ENCODE results near the gene TRIM5. TPM values are rescaled to one million over a fixed set of nuclear protein-coding genes. Genes with fewer than 3 reads are reported as not detected.

The TRIM5 gene, protein sequence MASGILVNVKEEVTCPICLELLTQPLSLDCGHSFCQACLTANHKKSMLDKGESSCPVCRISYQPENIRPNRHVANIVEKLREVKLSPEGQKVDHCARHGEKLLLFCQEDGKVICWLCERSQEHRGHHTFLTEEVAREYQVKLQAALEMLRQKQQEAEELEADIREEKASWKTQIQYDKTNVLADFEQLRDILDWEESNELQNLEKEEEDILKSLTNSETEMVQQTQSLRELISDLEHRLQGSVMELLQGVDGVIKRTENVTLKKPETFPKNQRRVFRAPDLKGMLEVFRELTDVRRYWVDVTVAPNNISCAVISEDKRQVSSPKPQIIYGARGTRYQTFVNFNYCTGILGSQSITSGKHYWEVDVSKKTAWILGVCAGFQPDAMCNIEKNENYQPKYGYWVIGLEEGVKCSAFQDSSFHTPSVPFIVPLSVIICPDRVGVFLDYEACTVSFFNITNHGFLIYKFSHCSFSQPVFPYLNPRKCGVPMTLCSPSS
- 57.2 and 79.3 TPM in 2 replicates for total RNA-seq

DNA sequence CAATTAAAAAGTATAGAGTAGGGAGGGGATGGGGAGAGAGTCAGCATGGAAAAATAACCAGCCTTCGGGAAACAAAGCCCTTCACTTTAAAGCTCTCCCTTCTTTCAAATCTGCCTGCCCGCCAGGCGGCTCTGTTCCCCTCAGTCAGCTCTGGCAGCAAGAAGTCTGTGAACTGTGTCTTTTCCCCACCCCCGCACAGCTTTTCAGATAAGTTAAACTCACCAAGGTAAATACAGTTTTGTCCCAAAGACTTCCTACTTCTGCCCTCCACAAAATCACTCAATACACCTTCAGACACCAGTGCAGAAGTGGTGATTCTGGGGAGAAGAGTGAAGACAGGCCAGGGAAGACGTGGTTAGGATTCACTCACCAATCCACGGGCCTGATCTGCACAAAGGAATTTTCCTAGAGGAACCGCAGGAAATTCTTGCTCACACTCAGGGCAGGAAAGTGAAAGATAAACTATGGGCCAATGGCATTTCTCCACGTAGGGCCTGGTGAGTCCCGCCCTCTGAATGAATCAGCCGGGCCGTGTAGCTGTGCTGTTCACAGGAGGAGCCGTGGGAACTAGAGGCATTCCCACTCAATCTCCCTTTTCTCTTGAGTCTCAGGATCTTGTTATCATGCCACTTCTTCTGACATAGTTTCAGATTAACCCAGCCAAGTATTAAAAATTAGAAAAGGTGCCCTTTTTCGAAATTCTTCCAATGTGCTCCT is at the start of gene TRIM5:
Gene TRIM5, minus strand, starts transcription at position 429 of the 717 bp plus-strand sequence. CDS start 4,897 bp downstream, outside the sequence.

DNA sequence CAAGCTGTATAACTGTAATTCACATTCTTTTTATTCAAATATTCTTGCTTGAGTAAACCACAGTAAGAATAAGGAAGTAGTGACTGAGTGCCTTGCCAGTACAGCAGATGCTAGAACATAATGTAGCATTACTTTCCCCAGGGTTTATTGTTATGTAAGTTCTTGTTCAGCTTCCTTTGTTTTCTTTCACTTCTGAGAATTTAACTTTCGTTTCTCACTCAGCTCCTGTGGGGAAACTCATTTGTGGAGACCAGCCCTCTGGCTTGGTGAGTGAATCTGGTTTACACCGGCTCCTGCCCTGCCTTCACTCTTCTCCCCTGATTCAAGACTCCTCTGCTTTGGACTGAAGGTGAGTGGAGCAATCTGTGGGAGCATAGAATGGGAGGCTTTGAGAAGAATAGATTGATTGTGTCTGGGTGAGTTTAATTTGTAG is 4.7 kb upstream of the TRIM5 start, which contains the start of gene TRIM22:
Gene TRIM22, plus strand, starts transcription at position 240 of the 433 bp plus-strand sequence. CDS start 6,443 bp downstream, outside the sequence.

DNA sequence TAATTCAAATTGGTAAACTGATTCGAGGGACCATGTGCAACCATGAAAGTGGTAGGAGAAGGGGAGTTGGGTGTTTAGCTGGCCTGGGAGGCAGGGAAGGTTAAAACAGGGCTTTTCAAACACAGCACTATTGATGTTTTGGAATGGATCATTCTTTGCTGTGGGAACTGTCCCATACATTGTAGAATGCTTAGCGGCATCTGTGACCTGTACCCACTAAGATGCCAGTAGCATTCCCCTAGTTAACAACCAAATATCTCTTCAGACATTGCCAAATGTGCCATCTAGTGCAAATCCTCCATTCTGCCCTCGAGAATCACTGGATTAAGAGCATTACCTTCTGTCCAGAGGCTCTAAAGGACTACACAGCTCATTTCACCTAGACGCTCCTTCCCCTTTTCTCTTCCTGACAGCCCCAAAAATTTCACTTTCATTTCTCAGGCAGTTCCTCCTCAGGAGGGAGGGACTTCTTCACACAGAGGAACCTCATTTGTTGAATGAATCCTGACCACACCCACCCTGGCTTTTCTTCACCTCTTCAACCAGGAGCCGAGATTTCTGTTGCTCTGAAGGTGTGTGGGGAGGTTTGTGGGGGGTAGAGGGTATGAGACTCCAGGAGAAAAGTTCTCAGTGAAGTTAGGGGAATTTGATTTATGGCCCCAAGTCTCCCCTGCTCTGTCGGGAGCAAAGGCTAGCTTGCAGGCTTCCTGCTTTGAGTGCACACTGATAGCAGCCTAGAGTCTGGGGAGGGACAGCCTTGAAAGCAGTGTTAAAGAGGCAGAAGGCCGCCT is 60.2 kb downstream of the TRIM5 start, which contains the start of gene TRIM34:
Gene TRIM34, plus strand, starts transcription at position 513 of the 791 bp plus-strand sequence. CDS start 7,331 bp downstream, outside the sequence.

Other genes starting within 250 kb of the TRIM5 start
- not detected in 2 replicates for gene OR51I1, start 243.6 kb downstream of the TRIM5 start, total RNA-seq
- gene OR51I2, start 235.8 kb downstream of the TRIM5 start, total RNA-seq: not detected in 2 replicates
- gene OR52D1, start 196.4 kb downstream of the TRIM5 start, total RNA-seq: not detected in 2 replicates
- 0.09 TPM in 1 of 2 replicates, not detected in the other for gene UBQLN3, start 175.1 kb downstream of the TRIM5 start, total RNA-seq
- under 0.01 TPM in 1 of 2 replicates, not detected in the other for gene UBQLNL, start 168.4 kb downstream of the TRIM5 start, total RNA-seq
- 0.18 and 0.19 TPM in 2 replicates for gene OR52H1, start 136.5 kb downstream of the TRIM5 start, total RNA-seq
- gene OR52B6, start 104.2 kb downstream of the TRIM5 start, total RNA-seq: not detected in 2 replicates
- gene TRIM6, start 88.4 kb downstream of the TRIM5 start, total RNA-seq: 0.81 and 1.2 TPM in 2 replicates
- gene TRIM34, start 60.1 kb downstream of the TRIM5 start, total RNA-seq: 7.8 and 14.8 TPM in 2 replicates
- gene TRIM22, start 4.7 kb upstream of the TRIM5 start, total RNA-seq: 107 and 112 TPM in 2 replicates
- gene OR56B1, start 51.4 kb upstream of the TRIM5 start, total RNA-seq: not detected in 2 replicates
- gene OR52N4, start 69.2 kb upstream of the TRIM5 start, total RNA-seq: not detected in 2 replicates
- gene OR52N5, start 98.3 kb upstream of the TRIM5 start, total RNA-seq: not detected in 2 replicates
- not detected in 2 replicates for gene OR52N1, start 106.2 kb upstream of the TRIM5 start, total RNA-seq
- gene OR52N2, start 123.8 kb upstream of the TRIM5 start, total RNA-seq: not detected in 2 replicates
- gene OR52E6, start 156.8 kb upstream of the TRIM5 start, total RNA-seq: not detected in 2 replicates
- not detected in 2 replicates for gene OR52E8, start 172.6 kb upstream of the TRIM5 start, total RNA-seq
- not detected in 2 replicates for gene OR52E4, start 195.6 kb upstream of the TRIM5 start, total RNA-seq
- gene OR52E5, start 208.1 kb upstream of the TRIM5 start, total RNA-seq: not detected in 2 replicates